NCI-H1105 (cell line): ENCODE results near the gene TAS1R1.
A peak's percentile ranks its signal among the peaks of the same experiment; 100 is the strongest.
"Not testable (repeated sequence)": the region's sequence is repeated elsewhere in the genome, so short reads cannot be mapped to it uniquely, and the experiment has no call there.

Source experiments
- DNase-seq: peaks from one replicate; lab custom pipeline; 2025; lab: John Stamatoyannopoulos, UW

TAS1R1 gene

DNA sequence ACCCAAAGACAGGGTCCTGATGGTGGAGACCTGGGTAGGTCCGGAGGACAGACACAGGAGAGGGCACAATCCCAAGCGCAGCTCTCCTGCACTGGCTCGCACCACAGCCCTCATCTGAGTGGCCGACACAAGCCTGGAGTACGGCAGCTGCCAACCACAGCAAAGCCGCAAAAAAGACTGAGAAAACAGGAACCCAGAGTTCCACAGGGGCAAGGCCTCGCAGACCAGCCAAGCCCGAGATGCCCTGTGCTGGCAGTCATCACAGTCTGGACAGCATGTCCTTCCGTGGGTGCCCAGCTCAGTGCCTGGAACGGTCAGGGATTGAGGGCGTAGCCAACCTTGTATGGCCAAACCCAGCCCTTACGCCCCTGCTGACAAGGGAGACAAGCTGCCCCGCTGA is 36.1 kb downstream of the TAS1R1 start:
- no peak for DNase-seq

DNA sequence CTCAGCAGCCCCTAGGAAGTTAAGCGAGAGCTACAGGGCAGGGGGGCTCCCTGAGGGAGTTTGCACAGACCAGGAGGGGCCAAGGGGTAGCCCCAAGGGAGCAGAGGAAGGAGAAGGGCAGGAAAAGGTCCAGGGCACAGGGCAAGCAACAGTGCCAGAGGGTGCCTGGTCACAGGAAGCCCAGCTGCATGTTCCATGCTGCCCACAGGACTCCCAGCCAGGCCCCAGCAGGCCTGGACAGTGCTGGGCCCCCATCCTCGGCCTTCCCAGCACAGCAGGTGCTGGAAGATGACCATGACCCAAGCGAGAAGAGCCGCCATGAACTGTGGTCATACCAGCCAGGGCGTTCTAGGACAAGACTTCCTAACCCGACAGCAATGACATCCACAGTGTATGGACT is 36.5 kb downstream of the TAS1R1 start:
- DNase-seq = no peak

DNA sequence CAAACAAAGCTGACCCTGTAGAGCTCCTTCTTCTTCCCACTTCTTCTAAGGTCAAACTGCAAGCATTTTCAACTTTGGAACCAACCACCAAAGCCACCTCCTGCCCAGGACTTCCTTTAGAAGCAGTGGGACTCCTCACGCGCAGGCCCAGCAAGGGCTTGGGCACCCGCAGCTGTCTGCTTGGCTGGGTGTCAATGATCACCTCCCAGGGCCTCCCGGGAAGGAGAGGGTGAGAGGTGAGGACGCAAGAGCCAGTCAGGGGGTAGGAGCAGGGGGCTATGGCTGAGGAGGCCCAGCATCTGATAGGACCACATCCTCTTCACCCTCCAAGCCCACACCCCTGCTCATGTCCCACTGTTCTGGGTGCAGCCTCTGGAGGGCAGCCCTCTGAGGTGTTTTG is 37.3 kb downstream of the TAS1R1 start:
- no peak for DNase-seq

DNA sequence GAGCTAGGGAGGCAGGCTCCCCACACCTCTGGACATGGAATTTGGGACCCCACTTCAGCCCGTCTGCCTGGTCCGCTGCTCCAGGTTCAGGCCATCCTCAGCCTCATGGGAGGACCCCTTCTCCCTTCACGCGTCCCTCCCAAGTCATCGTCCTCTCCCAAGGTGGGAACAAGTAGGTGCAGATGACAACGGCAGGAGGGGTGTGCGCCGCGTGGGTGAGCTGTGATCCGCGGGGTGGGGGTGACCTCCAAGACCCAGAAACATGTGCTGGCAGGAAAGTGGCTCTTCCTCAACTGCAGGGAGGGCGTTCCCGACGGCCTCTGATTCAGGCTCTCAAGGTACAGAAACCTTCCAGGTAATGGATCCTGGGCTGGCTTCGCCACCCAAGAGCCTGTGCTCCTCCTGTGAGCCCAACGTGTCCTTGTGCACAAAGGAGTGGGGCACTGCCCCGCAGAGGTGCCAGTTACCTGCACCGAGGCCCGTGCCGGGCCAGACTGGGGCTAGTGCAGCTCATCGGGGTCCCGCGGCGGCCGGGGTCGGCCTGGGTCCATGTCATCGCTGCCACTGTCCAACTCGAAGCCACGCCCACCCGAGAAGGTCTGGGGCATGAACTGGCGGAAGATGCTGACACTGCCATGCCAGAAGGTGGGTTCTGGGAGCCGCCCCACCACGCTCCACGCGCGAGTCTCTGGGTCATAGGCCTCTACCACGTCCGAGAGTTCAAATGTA is 37.9 kb downstream of the TAS1R1 start:
- DNase-seq = no peak

DNA sequence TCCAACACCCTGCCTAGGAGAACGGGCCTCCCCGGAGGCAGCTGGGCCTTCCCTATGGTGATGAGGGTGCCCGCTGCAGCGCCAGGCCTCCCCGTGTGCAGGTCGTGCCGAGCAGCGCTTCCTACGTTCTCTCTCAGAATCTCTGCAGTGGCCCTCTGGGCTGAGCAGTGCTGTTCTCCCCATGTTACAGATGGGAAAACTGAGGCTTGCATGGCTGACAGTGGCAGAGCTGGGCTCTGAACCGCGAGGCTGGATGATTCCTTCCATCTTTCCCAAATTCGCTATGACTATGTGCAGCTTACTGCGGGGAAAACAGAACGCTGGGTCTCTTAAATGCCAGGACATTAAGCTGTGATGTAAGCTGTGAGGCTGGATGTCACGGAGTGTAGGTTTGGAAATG is 38.7 kb downstream of the TAS1R1 start:
- no peak for DNase-seq

DNA sequence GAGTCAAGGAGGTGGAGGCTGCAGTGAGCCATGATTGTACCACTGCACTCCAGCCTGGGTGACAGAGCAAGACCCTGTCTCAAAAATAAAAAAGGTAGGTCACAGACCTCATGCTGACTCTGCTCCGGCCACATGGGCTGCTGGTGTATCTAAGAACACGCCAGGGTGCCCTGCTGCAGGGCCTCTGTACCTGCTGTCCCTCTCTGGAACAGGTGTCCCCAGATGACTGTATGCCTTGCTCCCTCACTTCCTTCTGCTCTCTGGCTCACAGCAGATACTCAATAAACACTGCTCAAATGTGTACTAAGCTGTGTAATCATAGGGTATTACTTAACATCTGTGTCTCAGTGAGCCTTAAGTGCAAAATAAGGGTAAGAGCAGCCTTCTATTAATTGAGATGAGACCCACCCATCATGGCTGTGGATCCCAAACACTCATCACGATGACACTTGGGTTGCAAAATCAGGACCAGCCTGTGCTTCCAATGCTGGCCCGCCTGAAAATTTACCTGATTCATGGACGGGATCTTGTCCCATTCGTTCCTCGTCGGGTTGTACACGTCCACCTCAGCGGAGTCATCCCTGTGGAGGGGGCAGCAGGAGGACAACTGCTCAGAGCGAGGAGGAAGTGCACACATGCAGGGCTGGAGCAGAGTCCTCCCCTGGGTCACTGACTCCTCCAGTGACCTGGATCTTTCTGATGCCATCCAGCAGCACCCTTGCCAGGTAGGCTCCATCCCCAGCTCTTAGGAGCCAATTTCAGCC is 40.1 kb downstream of the TAS1R1 start:
- no peak for DNase-seq

DNA sequence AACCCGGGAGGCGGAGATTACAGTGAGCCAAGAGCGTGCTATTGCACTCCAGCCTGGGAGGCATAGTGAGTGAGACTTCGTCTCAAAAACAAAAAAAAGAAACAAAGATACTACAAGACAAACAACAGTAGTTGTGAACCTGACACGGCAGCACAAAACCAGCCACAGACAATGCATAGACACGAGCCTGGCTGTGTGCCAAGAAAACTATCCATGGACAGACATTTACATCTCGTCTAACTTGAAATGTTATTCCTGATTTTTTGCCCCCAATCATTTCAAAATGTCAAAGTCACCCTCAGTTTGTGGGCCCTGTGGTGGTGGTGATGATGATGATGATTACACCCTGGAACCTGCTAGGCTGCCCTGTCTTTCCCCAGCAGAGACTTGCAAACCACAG is 41.2 kb downstream of the TAS1R1 start:
- no peak for DNase-seq

DNA sequence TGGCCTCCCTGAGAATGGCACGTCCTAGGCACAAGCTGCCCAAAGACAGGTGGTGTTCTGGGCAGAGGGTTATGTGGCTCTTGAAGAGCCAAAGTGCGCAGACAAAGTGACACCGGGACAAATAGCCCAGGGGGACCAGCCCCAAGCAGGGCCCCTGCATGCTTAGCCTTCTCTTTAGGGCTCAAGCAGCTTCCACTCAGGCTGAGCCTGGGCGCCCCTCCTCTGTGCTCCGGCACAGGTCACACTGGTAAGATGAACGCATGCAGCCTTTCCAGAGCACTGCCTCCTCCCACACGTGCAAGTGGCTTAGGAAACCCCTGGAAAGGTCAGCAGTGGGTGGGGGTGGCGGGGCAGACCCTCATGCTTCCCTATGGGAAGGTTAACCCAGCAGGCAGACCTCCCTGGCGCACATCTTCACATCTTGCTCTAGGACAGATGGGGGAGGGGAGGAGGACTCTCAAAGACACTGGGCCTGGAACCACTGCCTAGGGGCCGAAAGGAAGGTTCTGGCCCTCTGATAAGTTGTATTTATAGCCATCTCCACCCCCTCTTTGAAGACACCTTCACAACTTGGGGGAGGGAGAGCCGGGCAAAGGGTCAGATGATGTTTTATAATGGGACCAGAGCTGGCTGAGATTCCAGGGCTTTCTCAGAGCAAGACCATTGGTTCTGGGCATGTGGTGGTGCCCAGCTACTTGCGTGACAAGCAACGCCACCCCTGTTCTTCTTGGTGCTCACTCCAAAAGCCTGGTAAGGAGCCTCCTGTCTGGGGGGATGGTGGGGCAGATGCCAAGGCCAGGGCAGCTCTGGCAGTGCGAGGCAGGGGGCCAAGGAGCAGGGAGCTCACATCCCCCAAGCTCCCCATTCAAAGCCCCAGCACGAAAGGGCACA is 42.0 kb downstream of the TAS1R1 start:
- DNase-seq = no peak

DNA sequence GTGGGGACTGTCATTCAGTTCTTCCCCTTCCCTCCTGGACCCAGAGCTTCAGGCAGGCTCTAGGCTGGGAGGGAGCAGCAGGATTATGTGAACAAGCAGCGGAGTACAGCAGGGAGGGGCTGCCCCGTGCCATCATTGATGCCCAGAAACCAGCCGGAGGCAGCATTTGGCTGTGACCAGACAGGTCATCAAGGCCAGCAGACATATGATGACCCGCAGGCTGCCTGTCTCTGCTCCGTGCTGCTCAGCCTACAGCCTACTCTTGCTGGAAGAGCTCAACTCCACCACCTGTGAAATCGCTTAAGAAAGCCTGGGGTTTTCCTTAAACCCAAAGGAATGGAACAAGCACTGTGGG is 42.6 kb downstream of the TAS1R1 start:
- DNase-seq = no peak

DNA sequence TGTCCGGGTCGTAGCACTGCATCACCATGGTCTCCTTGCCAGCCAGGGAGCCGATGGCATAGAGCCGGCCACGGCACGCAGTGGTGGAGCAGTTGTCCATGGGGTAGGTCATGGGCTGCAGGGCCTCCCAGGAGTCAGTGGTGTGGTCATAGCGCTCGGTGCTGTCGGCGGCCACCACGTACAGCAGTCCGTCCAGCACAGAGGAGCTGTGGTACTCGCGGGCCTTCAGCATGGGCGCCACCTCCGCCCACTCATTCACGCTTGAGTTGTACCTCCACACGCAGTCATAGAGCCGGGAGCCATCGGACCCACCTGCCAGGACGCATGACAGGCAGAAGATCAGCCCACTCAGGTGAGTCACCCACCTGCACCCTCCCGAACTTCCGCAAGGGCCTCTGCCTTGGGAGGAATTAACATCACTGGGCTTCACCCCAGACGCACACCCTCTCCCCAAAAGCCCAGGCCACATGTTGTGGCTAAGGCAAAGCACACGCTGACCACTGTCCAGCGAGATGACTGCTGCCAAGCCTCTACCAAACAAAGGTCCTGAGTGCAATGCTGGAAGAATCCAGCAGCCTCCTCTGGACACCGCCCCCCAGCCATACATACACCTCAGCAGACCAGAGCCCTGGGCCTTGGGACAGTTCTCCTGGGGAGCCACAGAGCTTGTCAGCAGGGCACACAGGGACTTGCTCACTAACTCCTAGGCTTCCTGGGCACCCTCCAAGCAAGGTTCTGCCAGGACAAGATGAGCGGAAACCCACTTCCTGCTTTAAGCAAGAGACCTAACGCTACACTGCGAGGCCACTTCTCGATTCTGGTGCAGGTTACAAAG is 44.3 kb downstream of the TAS1R1 start:
- no peak for DNase-seq

DNA sequence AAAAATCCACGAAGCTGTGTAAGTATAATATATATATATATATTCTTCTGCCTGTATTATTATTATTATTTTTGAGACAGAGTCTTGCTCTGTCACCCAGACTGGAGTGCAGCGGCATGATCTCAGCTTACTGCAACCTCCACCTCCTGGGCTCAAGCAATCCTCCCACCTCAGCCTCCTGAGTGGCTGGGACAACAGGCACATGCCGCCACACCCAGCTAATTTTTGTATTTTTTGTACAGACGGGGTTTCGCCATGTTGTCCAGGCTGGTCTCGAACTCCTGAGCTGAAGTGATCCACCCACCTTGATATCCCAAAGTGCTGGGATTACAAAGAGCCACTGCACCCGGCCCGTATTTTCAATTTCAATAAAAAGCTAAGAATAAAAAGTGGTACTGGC is 44.9 kb downstream of the TAS1R1 start:
- not testable (repeated sequence) for DNase-seq

DNA sequence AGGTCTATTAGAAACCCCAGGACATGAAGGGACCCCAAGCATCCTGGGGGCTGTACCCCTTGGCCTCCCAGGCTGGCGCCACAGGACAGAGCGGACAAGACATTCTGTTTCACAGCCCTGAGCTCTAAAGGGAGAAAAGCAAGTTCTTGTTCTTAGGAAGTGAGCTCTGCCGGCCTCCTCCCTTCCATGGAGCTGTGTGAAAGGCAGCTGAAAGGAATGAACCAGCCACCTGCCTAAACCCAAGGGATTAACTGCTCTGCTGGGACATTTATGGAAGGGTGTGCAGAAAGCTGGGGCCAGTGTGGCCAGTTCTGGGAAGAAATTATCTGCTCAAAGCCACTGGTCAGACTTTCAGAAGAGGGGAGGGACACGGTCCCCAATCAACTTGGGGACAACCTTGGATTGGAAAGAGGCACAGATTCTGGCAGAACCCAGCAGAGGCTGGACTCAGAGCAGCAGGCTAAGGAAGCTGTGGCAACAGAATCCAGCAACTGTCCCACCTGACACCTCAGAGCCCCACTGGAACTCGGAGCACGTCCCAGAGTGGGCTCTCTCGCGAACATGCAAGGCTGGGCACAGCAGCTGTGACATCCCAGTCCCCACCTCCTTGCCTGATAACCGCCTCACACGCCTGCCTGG is 45.4 kb downstream of the TAS1R1 start:
- DNase-seq = no peak

DNA sequence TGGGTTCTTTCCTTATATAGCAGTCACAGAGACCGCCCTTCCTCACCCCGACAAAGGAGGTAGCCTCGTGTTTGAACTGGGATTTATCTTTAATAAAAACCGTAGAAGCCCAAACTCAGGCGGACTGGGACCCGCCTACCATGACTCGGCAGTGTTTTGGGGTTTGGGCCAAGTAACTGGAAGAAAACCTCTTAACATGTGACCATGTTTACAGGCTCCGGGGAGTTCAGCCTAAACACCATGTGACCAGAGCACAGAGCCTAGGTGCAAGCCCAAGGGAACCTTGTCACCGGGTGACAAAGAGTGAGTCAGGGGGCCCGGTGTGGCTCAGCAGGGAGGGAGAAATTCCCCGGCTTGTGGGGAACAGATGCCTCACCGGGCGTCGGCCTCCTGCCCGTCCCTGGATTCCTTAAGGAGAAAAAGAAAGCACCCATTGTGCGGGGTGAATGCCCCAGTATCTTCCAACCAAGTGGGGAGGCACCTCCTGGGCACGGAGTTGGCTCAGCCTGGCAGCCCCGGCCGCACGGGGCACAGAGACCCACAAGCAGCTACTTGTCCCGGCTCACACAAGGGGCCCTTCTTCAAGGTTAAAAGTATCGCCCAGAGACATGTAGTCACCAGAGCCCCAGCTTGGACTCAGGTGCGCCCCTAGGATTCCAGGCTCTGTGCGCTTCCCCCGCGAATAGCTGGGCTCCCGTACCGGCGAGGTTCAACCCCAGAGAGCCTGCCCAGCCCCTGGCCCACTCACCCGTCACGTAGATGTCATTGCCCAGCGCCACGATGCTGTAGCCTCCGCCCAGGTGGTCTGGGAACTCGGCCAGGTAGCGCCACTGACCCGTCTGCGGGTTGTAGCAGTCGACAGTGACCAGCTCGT is 46.2 kb downstream of the TAS1R1 start:
- DNase-seq = peak; percentile 25

DNA sequence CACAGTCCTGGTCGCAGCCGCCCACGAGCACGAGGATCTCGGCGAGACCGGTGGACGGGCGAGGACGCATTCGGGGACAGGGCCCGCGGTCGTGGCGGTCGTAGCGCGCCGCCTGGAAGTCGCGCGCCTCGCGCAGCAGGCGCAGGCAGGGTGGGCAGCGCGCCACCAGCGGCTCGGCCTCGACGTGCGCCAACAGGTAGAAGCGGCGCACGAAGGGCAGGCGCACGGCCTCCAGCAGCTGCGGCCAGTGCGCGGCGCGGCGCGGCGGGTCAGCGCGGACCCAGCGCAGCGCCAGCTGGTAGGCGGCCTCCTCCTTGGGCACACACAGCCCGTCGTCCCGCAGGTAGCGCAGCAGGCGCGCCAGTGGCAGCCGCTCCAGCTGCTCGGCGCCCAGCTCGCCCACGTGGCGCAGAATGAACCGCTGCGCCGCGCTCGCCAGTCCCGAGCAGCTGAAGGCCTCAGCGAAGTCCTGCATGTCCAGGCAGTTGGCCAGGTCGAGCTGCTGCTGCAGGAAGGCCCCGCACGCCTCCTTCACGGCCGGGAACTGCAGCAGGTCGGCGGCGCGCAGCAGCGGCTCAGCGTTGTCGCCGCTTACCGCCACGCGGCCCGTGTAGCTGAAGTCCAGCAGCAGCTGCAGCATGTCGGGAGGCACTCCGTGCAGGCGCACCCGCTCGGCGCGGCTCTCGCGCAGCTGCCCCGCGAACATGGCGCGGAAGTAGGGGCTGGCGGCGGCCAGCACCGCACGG is 47.0 kb downstream of the TAS1R1 start:
- peak; percentile 8 for DNase-seq

DNA sequence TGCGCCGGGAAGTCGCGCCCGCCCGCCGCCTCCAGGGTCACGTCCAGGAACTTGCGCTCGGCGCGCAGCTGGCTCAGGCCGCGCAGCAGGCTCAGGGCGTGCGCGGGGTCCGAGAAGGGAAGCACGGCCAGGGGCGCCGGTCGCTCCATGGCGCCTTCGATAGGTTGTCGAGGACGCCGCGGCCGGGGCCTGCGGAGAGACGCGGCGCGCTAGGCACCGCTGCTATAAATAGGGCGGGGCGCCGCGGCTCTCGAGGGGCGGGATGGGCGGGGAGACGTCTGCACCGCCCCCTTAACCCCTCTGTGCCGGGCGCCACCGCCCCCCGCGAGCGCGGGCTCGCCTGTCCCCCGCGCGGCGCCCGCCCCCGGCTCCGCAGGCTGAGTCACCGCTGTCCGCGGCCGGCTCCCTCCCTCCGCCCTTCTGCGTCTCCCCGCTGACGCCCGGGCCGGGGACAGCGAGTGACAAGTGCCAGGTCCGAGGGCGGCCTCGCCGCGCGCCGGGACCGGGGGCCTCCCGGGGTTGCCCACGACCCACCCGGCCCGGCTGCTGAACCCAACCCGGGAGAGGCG is 47.6 kb downstream of the TAS1R1 start, which contains the start of gene KLHL21:
KLHL21 (minus strand) TSS at position 201 of the 569 bp plus-strand sequence; CDS start at position 149, 52 bp downstream.
- DNase-seq = peak; percentile 58

DNA sequence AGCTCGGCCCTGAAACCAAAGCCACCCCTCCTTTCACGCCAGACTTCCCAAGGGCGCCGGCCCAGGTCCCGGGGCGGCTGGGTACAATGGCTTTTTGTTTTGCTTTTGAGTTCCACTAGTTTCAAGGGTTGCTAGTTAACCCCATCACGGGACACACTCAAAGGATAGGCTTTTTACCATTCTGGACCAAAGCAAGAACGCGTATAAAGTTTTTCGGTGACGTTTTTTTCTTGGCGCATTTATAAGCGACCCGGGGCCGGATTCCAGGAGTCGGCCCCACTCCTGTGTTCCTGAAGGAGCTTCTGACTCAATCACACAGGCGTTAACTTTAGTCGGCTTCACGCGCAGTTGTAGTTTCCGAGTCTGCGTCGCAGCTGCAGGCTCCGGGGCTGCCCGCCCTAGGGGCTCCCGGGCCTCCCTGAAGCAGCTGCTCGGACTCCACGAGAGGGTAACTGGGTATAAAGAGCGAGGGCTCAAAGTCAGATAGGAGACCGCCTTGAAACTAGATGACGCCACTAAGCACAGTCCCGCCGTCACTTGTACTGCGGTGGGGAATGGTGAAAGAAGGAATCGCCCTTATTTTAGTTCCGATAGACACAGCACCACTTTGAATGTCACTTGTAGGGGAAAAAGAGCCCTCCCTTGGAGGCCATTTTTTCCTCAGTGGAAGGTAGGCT is 48.3 kb downstream of the TAS1R1 start:
- no peak for DNase-seq

DNA sequence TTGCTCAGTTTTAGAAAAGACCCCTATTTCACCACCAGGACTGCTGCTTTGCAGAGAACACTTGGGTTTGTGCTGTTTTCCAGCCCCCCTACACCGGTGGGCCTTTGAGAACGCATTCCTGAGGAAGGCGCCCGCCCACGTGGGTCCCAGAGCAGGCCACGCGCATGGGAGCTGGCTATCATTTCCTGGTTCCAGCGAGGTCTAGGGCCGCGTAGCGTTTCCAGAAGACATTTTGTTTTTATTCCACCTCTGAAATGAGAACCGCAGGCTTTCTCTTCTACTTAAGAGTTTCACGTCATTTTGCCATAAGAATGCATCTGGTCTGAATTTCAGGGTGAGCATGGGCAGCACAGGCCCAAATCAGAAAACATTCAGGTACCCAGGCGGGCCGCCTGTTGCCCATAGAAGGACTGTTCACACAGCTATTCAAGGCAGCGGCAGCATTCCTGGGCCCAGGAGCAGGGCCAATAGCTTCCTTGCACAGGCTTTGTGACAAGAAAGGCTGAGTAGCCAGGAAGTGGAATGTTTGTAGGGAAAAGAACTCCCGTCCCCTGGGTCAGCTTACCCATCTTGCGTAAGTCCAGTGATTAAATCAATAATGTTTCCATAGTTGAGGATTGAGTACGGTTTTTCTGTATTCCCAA is 48.9 kb downstream of the TAS1R1 start:
- DNase-seq = no peak
